GM12874 (cell line): ENCODE results near the gene GALNT18.

Source experiments
- CTCF ChIP-seq: IDR thresholded peaks from 2 replicates; pipeline ENCODE4 v1.5.1; 2011; ENCODE audit warnings: low read depth, mild to moderate bottlenecking, control low read depth, low read length, moderate library complexity; ENCODE audit not compliant: insufficient read depth

GALNT18 gene

GRCh38 chr11:11322101-11322500 is 299.7 kb downstream of the GALNT18 start:
- TF ChIP-seq CTCF = no peak

- TF ChIP-seq CTCF = no peak
These were observed 301.0 kb downstream of the GALNT18 start for GRCh38 chr11:11320825-11321224.

GRCh38 chr11:11318961-11319360 is 302.8 kb downstream of the GALNT18 start:
- no peak for TF ChIP-seq CTCF

GRCh38 chr11:11318461-11318860 is 303.3 kb downstream of the GALNT18 start:
- TF ChIP-seq CTCF = no peak

- TF ChIP-seq CTCF = no peak
These were observed 305.1 kb downstream of the GALNT18 start for GRCh38 chr11:11316651-11317230.

- no peak for TF ChIP-seq CTCF
These were observed 307.7 kb downstream of the GALNT18 start for GRCh38 chr11:11313902-11314692.

- no peak for TF ChIP-seq CTCF
These were observed 308.4 kb downstream of the GALNT18 start for GRCh38 chr11:11313426-11313825.
